Panc1 (cell line): ENCODE measurements around the gene SCAP. TPM values are rescaled to one million over a fixed set of nuclear protein-coding genes. Genes with fewer than 3 reads are reported as not detected.

Source experiments
- ATAC-seq: fragments of 200-7000 bp; cut with Tn5 transposase; 2 replicates; pipeline ENCODE4 v1.9.1; 2020; ENCODE audit warnings: mild to moderate bottlenecking, moderate library complexity
- BruUV-seq: library from RNA; stranded (reverse); fragments of 400-500 nt; replicated peaks from 2 replicates; lab custom pipeline; 2021; lab: Mats Ljungman, UMichigan
- CTCF ChIA-PET: fragments of 300-600 bp; sonication (Branson Sonifier 250); formaldehyde crosslinking; loops from one replicate; lab custom pipeline; 2022; ENCODE audit warnings: antibody characterized with exemption; lab: Charles Lee
- POLR2A ChIA-PET: fragments of 300-600 bp; sonication (Branson Sonifier 250); formaldehyde crosslinking; loops from one replicate; lab custom pipeline; 2022; ENCODE audit warnings: antibody characterized with exemption; lab: Charles Lee
- DNase-seq: peaks from one replicate; pipeline ENCODE4 v3.0.0-alpha.2; 2010; ENCODE audit warnings: low read depth, low spot score
- H3K27ac ChIP-seq: 2 replicates; pipeline ENCODE4 v1.5.1; 2011; ENCODE audit warnings: mild to moderate bottlenecking, low read length, inconsistent platforms
- H3K27me3 ChIP-seq: fragments of 200-500 bp; sonication (Bioruptor generic); 2 replicates; pipeline ENCODE4 v1.6.0; 2014; ENCODE audit warnings: low read length, inconsistent platforms; ENCODE audit not compliant: control insufficient read depth, insufficient read depth
- H3K36me3 ChIP-seq: fragments of 200-500 bp; sonication (Bioruptor generic); 2 replicates; pipeline ENCODE4 v1.5.1; 2014; ENCODE audit warnings: inconsistent platforms, mild to moderate bottlenecking, low read length, moderate library complexity; ENCODE audit not compliant: control insufficient read depth, insufficient read depth
- H3K4me1 ChIP-seq: 2 replicates; pipeline ENCODE4 v1.5.1; 2011; ENCODE audit warnings: inconsistent platforms, mild to moderate bottlenecking, low read length, moderate library complexity; ENCODE audit not compliant: control insufficient read depth, insufficient read depth
- H3K4me3 ChIP-seq, 2 experiments: 2 replicates each; pipeline ENCODE4 v1.5.1; 2011 to 2012; ENCODE audit warnings: low read depth in 2 of 2, low read length in 2 of 2, mild to moderate bottlenecking in 2 of 2, inconsistent platforms in 1 of 2, moderate library complexity in 1 of 2
- H3K9me3 ChIP-seq: fragments of 200-500 bp; sonication (Bioruptor generic); 2 replicates; pipeline ENCODE4 v1.5.1; 2014; ENCODE audit warnings: low read depth, mild to moderate bottlenecking, inconsistent platforms, low read length, moderate library complexity; ENCODE audit not compliant: control insufficient read depth, insufficient read depth
- CTCF ChIP-seq: fragments of 450-650 bp; IDR thresholded peaks from 2 replicates; pipeline ENCODE4 v1.5.1; 2017; ENCODE audit warnings: mild to moderate bottlenecking
- POLR2AphosphoS5 ChIP-seq: IDR thresholded peaks from 2 replicates; pipeline ENCODE4 v1.6.1; 2012; ENCODE audit warnings: mild to moderate bottlenecking, low read depth, low read length, moderate library complexity
- SIN3A ChIP-seq: IDR thresholded peaks from 2 replicates; pipeline ENCODE4 v1.6.1; 2012; ENCODE audit warnings: low read depth, mild to moderate bottlenecking, low read length, moderate library complexity, borderline replicate concordance; ENCODE audit not compliant: insufficient read depth
- TCF7L2 ChIP-seq: IDR thresholded peaks from 2 replicates; pipeline ENCODE4 v1.6.1; 2011; ENCODE audit warnings: mild to moderate bottlenecking, low read depth, low read length, inconsistent platforms
- in situ Hi-C: cut with HindIII; loops from 2 replicates; pipeline ENCODE4 v1.10.0; 2016; ENCODE audit warnings: low sequenced_read_pairs, low pct_unique_long_range_greater_than_20kb
- intact Hi-C: fragments of 100-400 bp; cut with micrococcal nuclease; formaldehyde crosslinking; loops from one replicate; pipeline ENCODE4 v1.10.0; 2022; ENCODE audit not compliant: unreplicated experiment
- total RNA-seq: library from RNA; stranded (reverse); gene quantifications from one replicate; pipeline ENCODE4 v1.2.1, GENCODE V29; 2021; ENCODE audit not compliant: unreplicated experiment
- TF ChIP-seq, protein P1 (sequence below), 2 experiments: IDR thresholded peaks; 2 replicates each; pipeline ENCODE4 v1.6.1; 2011 to 2012; ENCODE audit warnings: low read depth in 2 of 2, control low read depth in 1 of 2, low read length in 1 of 2, mild to moderate bottlenecking in 1 of 2, moderate library complexity in 1 of 2; ENCODE audit not compliant: insufficient read depth in 1 of 2

SCAP gene
- total RNA-seq, 1 experiment from 2014 or later = 49.7 TPM

DNA sequence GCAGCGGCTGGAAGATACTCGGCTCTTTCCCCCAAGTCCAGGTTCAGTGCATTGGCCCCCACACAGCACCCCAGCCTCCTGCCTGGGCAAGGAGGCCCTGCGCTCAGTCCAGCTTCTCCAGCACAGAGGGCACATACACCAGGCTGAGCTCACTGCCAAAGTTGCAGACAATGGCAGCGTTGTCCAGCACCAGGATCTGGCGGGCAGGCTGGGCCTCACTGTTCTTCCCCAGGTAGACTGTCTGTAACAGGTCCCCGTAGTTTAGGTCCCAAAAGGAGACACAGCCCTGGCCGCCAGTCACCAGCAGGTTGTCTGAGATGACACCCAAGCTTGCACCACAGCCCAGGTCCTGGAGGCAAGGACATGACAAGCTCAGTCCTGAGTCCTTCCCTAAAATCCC is 62.0 kb downstream of the SCAP start:
- TSS peak; percentile 69 for BruUV-seq
- ChIA-PET POLR2A (no interaction called here), CTCF (no interaction called here)
- no peaks in the 10 kb centered on the region for H3K36me3 ChIP-seq
- intact Hi-C loops (no loop called here), in situ Hi-C loops (no loop called here)
- H3K27me3 ChIP-seq = no peaks in the 10 kb centered on the region
- TF ChIP-seq CTCF (no peak), SIN3A (no peak), POLR2AphosphoS5 (no peak), TCF7L2 (no peak)
- TF ChIP-seq, protein P1, sequence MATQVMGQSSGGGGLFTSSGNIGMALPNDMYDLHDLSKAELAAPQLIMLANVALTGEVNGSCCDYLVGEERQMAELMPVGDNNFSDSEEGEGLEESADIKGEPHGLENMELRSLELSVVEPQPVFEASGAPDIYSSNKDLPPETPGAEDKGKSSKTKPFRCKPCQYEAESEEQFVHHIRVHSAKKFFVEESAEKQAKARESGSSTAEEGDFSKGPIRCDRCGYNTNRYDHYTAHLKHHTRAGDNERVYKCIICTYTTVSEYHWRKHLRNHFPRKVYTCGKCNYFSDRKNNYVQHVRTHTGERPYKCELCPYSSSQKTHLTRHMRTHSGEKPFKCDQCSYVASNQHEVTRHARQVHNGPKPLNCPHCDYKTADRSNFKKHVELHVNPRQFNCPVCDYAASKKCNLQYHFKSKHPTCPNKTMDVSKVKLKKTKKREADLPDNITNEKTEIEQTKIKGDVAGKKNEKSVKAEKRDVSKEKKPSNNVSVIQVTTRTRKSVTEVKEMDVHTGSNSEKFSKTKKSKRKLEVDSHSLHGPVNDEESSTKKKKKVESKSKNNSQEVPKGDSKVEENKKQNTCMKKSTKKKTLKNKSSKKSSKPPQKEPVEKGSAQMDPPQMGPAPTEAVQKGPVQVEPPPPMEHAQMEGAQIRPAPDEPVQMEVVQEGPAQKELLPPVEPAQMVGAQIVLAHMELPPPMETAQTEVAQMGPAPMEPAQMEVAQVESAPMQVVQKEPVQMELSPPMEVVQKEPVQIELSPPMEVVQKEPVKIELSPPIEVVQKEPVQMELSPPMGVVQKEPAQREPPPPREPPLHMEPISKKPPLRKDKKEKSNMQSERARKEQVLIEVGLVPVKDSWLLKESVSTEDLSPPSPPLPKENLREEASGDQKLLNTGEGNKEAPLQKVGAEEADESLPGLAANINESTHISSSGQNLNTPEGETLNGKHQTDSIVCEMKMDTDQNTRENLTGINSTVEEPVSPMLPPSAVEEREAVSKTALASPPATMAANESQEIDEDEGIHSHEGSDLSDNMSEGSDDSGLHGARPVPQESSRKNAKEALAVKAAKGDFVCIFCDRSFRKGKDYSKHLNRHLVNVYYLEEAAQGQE (IDR thresholded peaks at IDR 0.05; ENCODE audit: insufficient read depth in 1 of 2, low read depth in 2 of 2, low read length in 1 of 2) = no peak
- no peak for DNase-seq
- no peak overlapping the region for H3K4me3 ChIP-seq
- no peak for ATAC-seq
- no peak overlapping the region for H3K27ac ChIP-seq
- no peaks in the 10 kb centered on the region for H3K9me3 ChIP-seq
- H3K4me1 ChIP-seq = no peaks in the 10 kb centered on the region

- no peak overlapping the region for H3K4me3 ChIP-seq
Measured at GRCh38 chr3:47412842-47413520, 62.8 kb downstream of the SCAP start.

More at GRCh38 chr3:47412842-47413520, 62.8 kb downstream of the SCAP start:
- in situ Hi-C loops (no loop called here), intact Hi-C loops (no loop called here)
- no peak for TF ChIP-seq TCF7L2
- TF ChIP-seq, protein P1 (IDR thresholded peaks at IDR 0.05; ENCODE audit: insufficient read depth in 1 of 2, low read depth in 2 of 2, low read length in 1 of 2) = no peak
- TF ChIP-seq CTCF = no peak
- no peak for TF ChIP-seq SIN3A
- no peak for TF ChIP-seq POLR2AphosphoS5
- Histone ChIP-seq H3K4me1 (no peaks in the 10 kb centered on the region), H3K27me3 (no peaks in the 10 kb centered on the region), H3K36me3 (no peaks in the 10 kb centered on the region), H3K9me3 (no peaks in the 10 kb centered on the region), H3K27ac (no peak overlapping the region)
- DNase-seq (no peak), ATAC-seq (no peak)
- ChIA-PET CTCF (interaction anchor here (0.6 kb wide), 1 partner anchor 8 kb away, joined by 7 read pairs; no protein-coding TSS in a partner anchor), POLR2A (no interaction called here)
- BruUV-seq = TSS peak; percentile 65
